Esophagus squamous epithelium (tissue), 5 donors: Measurements from ENCODE around the gene GSAP. TPM values are rescaled to one million over a fixed set of nuclear protein-coding genes. Genes with fewer than 3 reads are reported as not detected.
A peak's percentile ranks its signal among the peaks of the same experiment; 100 is the strongest.
"Not testable (repeated sequence)": the region's sequence is repeated elsewhere in the genome, so short reads cannot be mapped to it uniquely, and the experiment has no call there.

Experiments used
- DNase-seq: peaks from one replicate; lab custom pipeline; 2025; lab: John Stamatoyannopoulos, UW
- H3K27ac ChIP-seq, 4 donors: fragments of 200-600 bp; sonication (generic); one replicate each; pipeline ENCODE4 v1.5.1; 2016 to 2019; ENCODE audit warnings: mild to moderate bottlenecking in 1 of 4
- H3K27me3 ChIP-seq, 4 donors: fragments of 200-600 bp; sonication (generic); 1 replicate in 3 of 4; 2 replicates in 1 of 4; pipeline versions ENCODE4 v1.5.1 to v1.6.0; 2017 to 2021; ENCODE audit warnings: antibody characterized with exemption in 1 of 4
- H3K36me3 ChIP-seq, 3 donors: fragments of 200-600 bp; sonication (generic); one replicate each; pipeline ENCODE4 v1.5.1; 2016 to 2019
- H3K4me1 ChIP-seq, 3 donors: fragments of 200-600 bp; sonication (generic); one replicate each; pipeline ENCODE4 v1.5.1; 2017 to 2019
- H3K4me3 ChIP-seq, 4 donors: fragments of 200-600 bp; sonication (generic); 1 replicate in 3 of 4; 2 replicates in 1 of 4; pipeline ENCODE4 v1.5.1; 2016 to 2019; ENCODE audit warnings: mild to moderate bottlenecking in 2 of 4, moderate library complexity in 1 of 4
- H3K9me3 ChIP-seq, 3 donors: fragments of 200-600 bp; sonication (generic); one replicate each; pipeline ENCODE4 v1.5.1; 2016 to 2019
- POLR2A ChIP-seq, 4 donors: fragments of 450-650 bp; IDR thresholded peaks; one replicate each; pipeline ENCODE4 v1.6.1; 2017; ENCODE audit warnings: antibody characterized with exemption in 4 of 4, mild to moderate bottlenecking in 4 of 4, moderate library complexity in 3 of 4
- WGBS, 2 donors: methylation state at CpG; one replicate each; pipeline ENCODE4 v1.1.5; 2018; 5-methylcytosine and 5-hydroxymethylcytosine counted together
- intact Hi-C: fragments of 100-400 bp; cut with DNase I; formaldehyde crosslinking; loops from one replicate; pipeline ENCODE4 v1.15.0; 2022
- total RNA-seq, 4 donors: library from RNA; depleted of rRNA; stranded (reverse); fragments of >200 nt; gene quantifications; one replicate each; pipeline ENCODE4 v1.1.0, GENCODE V29; 2016
- TF ChIP-seq, protein P1 (sequence below), 6 experiments: fragments of 450-650 bp in 4 of 6; fragments of 200-600 bp in 2 of 6; sonication (generic) in 2 of 6; IDR thresholded peaks; one replicate each; pipeline ENCODE4 v1.5.1; 2016 to 2019; ENCODE audit warnings: antibody characterized with exemption in 6 of 6, mild to moderate bottlenecking in 4 of 6, moderate library complexity in 4 of 6
- donor health status: DM: yes; HTN: yes; CAD: no.

Gene GSAP
- total RNA-seq, 4 donors from 2014 or later, result 5.7 to 22.5 (median 10.8) TPM

DNA sequence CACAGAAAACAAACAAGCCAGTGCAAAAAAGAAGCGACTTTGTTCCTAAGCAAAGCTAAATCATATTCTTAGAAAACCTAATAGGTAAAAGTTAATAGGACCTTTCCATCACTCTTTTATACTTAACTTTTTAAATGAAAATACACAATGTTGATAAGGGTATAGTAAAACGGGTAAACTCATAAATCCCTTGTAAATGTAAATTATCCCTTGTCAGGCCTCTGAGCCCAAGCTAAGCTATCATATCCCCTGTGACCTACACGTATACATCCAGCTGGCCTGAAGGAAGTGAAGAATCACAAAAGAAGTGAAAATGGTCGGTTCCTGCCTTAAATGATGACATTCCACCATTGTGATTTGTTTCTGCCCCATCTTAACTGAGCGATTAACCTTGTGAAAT is 76.4 kb downstream of the GSAP start:
- 80 to 84% methylated on average over 5 of the region's 5 CpGs for WGBS, 2 donors
- intact Hi-C loops, result no loop called here
- Histone ChIP-seq H3K9me3 (no peaks in the 10 kb centered on the region), H3K4me1 (peaks cover 0 to 21% (median 6%) of the 10 kb centered on the region in 3 donors), H3K36me3 (no peaks in the 10 kb centered on the region), H3K27ac (no peak overlapping the region), H3K27me3 (no peaks in the 10 kb centered on the region), H3K4me3 (no peak overlapping the region)
- TF ChIP-seq, protein P1, sequence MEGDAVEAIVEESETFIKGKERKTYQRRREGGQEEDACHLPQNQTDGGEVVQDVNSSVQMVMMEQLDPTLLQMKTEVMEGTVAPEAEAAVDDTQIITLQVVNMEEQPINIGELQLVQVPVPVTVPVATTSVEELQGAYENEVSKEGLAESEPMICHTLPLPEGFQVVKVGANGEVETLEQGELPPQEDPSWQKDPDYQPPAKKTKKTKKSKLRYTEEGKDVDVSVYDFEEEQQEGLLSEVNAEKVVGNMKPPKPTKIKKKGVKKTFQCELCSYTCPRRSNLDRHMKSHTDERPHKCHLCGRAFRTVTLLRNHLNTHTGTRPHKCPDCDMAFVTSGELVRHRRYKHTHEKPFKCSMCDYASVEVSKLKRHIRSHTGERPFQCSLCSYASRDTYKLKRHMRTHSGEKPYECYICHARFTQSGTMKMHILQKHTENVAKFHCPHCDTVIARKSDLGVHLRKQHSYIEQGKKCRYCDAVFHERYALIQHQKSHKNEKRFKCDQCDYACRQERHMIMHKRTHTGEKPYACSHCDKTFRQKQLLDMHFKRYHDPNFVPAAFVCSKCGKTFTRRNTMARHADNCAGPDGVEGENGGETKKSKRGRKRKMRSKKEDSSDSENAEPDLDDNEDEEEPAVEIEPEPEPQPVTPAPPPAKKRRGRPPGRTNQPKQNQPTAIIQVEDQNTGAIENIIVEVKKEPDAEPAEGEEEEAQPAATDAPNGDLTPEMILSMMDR (IDR thresholded peaks at IDR 0.05), result no peak
- no peak for TF ChIP-seq POLR2A (IDR thresholded peaks at IDR 0.05)
- no peak for DNase-seq

GRCh38 chr7:77338883-77339629 is 77.1 kb downstream of the GSAP start:
- no peak for TF ChIP-seq POLR2A (IDR thresholded peaks at IDR 0.05)
- TF ChIP-seq, protein P1 (IDR thresholded peaks at IDR 0.05), result no peak

DNA sequence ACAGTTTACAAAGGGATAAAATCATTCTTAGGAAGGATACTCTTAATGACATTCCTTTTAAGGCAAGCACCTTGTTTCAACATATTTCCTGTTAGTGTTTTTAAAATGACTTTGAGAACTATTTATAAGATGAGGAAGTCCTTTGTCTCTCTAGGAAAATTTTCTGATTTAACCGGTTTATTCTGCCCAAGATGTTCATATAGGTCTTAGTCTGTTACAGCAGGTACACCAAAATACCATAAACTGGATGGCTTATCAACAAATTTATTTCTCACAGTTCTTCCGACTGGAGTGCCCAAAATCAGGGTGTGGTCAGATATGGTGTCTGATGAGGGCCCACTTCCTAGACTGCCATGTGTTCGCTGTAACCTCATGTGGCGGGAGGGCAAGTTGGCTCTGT is 77.9 kb downstream of the GSAP start:
- H3K4me3 ChIP-seq, result no peak overlapping the region
- no peaks in the 10 kb centered on the region for H3K36me3 ChIP-seq
- intact Hi-C loops, result no loop called here
- DNase-seq, result no peak
- TF ChIP-seq POLR2A (IDR thresholded peaks at IDR 0.05), result no peak
- TF ChIP-seq, protein P1 (IDR thresholded peaks at IDR 0.05), result no peak
- H3K4me1 ChIP-seq, result peaks cover 0 to 21% (median 6%) of the 10 kb centered on the region in 3 donors
- no peaks in the 10 kb centered on the region for H3K9me3 ChIP-seq
- no peak overlapping the region for H3K27ac ChIP-seq
- no peaks in the 10 kb centered on the region for H3K27me3 ChIP-seq
- 41 to 53% methylated on average over 4 of the region's 4 CpGs for WGBS, 2 donors

More at GRCh38 chr7:77338883-77339629, 77.1 kb downstream of the GSAP start:
- WGBS, 2 donors, result 76 to 81% methylated on average over 5 of the region's 5 CpGs
- H3K9me3 ChIP-seq, result no peaks in the 10 kb centered on the region
- intact Hi-C loops, result no loop called here
- H3K4me3 ChIP-seq, result no peak overlapping the region
- no peaks in the 10 kb centered on the region for H3K27me3 ChIP-seq
- H3K4me1 ChIP-seq, result peaks cover 0 to 21% (median 6%) of the 10 kb centered on the region in 3 donors
- H3K36me3 ChIP-seq, result no peaks in the 10 kb centered on the region
- no peak for DNase-seq
- H3K27ac ChIP-seq, result no peak overlapping the region

DNA sequence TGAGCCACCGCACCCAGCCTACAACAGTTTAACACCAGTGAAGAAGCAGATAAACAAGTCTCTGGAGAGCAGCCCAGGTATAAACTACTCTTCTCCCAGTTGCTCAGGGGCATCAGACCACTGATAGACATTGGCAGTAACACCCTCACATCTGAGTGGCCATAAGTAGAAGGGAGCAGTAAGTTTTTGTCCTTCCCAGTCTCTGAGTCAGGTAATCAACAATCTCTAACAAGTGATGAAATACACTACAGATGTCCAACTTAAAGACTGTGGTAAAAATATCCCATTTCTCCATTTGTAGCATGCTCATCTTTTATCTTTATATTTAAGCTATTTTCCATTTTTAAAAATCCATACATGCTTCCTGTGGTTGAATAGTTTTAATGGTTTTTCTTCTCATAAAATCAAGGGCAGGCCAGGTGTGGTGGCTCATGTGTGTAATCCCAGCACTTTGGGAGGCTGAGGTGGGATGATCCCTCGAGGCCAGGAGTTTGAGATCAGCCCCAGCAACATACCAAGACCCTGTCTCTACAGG is 78.6 kb downstream of the GSAP start:
- TF ChIP-seq, protein P1 (IDR thresholded peaks at IDR 0.05), result no peak
- no peak for TF ChIP-seq POLR2A (IDR thresholded peaks at IDR 0.05)
- intact Hi-C loops, result no loop called here
- Histone ChIP-seq H3K36me3 (no peaks in the 10 kb centered on the region), H3K27me3 (no peaks in the 10 kb centered on the region), H3K9me3 (no peaks in the 10 kb centered on the region), H3K4me1 (peaks cover 0 to 21% (median 6%) of the 10 kb centered on the region in 3 donors), H3K27ac (no peak overlapping the region), H3K4me3 (no peak overlapping the region)
- DNase-seq, result no peak
- 70 to 75% methylated on average over 2 of the region's 2 CpGs for WGBS, 2 donors

DNA sequence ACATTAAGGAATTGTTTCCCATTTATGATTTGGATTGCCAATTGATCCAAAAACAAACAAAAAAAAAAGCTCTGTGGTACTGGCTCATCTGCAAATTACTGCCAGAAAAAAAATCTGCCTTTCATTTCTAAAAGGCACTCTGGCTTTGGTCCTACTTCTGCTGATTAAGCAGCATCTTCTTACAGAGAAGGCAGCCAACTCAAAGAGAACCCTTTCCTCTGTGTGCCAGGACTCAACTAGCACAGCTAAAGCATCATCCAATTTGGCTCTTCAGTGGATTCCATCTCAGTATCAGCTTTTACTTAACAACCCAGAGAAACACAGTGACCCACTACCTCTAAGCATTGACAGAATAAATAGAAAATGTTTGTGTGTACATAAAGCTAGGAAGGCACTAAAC is 80.6 kb downstream of the GSAP start:
- Histone ChIP-seq H3K9me3 (no peaks in the 10 kb centered on the region), H3K27ac (peak overlapping the region in 1 of 4 donors; percentile 13), H3K27me3 (no peaks in the 10 kb centered on the region), H3K4me1 (peaks cover 0 to 38% (median 6%) of the 10 kb centered on the region in 3 donors), H3K36me3 (no peaks in the 10 kb centered on the region), H3K4me3 (no peak overlapping the region)
- TF ChIP-seq POLR2A (IDR thresholded peaks at IDR 0.05), result no peak
- TF ChIP-seq, protein P1 (IDR thresholded peaks at IDR 0.05), result no peak
- DNase-seq, result no peak
- intact Hi-C loops, result no loop called here

DNA sequence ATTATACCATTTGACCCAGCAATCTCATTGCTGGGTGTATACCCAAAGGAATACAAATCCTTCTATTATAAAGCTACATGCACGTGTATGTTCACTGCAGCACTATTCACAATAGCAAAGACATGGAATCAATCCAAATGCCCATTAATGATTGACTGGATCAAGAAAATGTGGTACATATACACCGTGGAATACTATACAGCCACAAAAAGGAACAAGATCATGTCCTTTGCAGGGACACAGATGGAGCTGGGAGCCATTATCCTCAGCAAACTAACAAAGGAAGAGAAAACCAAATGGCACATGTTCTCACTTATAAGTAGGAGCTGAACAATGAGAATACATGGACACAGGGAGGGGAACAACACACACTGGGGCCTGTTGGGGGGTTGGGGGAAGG is 82.1 kb downstream of the GSAP start:
- H3K27ac ChIP-seq, H3K36me3 ChIP-seq, H3K27me3 ChIP-seq, intact Hi-C loops, H3K4me3 ChIP-seq, DNase-seq, H3K9me3 ChIP-seq: not testable (repeated sequence)
- 93 to 96% methylated on average over 2 of the region's 2 CpGs for WGBS, 2 donors
- peaks cover 0 to 46% (median 3%) of the 10 kb centered on the region in 3 donors for H3K4me1 ChIP-seq
